Measurements from ENCODE around the gene RGS16.
"Not testable (repeated sequence)": the region's sequence is repeated elsewhere in the genome, so short reads cannot be mapped to it uniquely, and the experiment has no call there.

Gene RGS16, protein sequence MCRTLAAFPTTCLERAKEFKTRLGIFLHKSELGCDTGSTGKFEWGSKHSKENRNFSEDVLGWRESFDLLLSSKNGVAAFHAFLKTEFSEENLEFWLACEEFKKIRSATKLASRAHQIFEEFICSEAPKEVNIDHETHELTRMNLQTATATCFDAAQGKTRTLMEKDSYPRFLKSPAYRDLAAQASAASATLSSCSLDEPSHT

GRCh38 chr1:182604175-182605164, at the start of gene RGS16:
RGS16 (minus strand) TSS chr1:182604389; CDS start chr1:182604259, 130 bp downstream.
- peak; percentile 75 to 76 for DNase-seq (ENCODE audit: extremely low read depth in 1 of 2, low read depth in 1 of 2)

DNA sequence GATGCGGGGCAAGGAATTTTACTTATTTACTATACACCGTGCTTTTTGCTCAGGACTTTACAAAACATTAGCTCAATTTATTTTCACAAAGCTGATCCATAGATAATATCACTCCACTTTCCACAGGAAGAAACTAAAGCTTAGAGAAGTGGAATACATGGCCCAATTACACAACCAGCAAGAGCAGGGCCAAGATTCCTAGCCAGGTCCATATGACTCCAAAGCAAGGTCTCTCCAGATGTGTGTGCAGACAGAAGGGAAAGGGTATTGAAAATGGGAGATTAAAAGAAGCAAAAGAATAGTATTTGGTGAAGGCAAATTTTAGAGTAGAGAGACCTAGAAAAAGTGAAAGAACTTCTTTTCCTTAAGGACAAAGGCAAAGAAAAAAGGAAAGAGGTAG, 49.8 kb upstream of the RGS16 start:
- DNase-seq (ENCODE audit: extremely low read depth in 1 of 2, low read depth in 1 of 2): no peak

- DNase-seq (ENCODE audit: extremely low read depth in 1 of 2, low read depth in 1 of 2): no peak
These were observed 48.7 kb upstream of the RGS16 start for GRCh38 chr1:182652933-182653332.

DNA sequence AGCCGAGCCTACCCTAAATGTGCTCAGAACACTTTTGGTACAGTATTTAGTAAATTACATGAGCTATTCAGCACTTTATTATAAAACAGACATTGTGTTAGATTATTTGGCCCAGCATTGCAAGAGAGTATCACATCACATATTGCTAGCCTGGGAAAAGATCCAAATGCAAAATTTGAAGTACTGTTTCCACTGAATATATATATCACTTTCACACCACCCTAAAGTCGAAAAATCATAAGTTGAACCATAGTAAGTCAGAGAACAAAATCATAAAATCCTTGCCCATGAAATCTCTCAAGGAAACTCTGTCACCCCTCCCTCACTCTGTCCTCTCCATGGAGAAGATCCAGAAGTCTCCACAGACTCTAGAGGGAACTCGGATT, 47.1 kb upstream of the RGS16 start:
- no peak for DNase-seq (ENCODE audit: extremely low read depth in 1 of 2, low read depth in 1 of 2)

- DNase-seq (ENCODE audit: extremely low read depth in 1 of 2, low read depth in 1 of 2): no peak
These were observed 46.6 kb upstream of the RGS16 start for GRCh38 chr1:182650678-182651338.

DNA sequence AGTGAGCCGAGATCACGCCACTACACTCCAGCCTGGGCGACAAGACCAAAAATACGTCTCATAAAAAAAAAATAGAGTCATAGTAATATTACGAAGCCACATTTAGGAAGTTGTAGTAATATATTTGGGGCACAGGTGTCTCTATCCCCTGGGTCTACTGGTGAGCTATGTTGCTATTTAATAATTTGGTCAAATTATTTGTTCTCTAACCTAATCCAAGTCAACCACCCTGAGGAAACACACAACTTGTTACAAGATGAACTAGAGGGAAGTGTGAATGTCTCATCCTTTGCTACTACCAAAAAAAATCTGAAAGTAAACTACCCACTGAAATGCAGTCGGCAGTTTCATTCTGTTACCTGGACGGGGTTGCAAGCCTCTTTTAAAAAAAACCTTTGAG, 44.9 kb upstream of the RGS16 start:
- DNase-seq (ENCODE audit: extremely low read depth in 1 of 2, low read depth in 1 of 2): no peak

DNA sequence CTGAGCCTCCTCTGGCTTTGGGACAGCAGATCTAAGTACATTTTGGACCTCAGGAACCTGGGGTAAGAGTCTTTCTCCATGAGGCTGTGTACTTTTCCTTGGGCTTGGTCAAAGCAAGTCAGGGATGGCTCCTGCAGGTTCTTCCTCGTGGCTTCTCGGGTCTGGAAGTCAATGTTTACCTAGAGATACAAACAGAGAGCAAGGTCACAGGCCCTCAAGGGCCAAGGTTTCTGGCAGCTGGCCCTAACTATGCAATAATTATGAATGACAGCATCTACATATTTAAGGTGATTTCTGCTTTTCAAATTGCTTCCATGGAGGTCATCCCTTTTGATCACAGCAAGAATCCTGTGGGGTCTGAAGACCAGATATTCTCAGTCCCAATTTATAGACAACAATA, 42.5 kb upstream of the RGS16 start:
- no peak for DNase-seq (ENCODE audit: extremely low read depth in 1 of 2, low read depth in 1 of 2)

DNA sequence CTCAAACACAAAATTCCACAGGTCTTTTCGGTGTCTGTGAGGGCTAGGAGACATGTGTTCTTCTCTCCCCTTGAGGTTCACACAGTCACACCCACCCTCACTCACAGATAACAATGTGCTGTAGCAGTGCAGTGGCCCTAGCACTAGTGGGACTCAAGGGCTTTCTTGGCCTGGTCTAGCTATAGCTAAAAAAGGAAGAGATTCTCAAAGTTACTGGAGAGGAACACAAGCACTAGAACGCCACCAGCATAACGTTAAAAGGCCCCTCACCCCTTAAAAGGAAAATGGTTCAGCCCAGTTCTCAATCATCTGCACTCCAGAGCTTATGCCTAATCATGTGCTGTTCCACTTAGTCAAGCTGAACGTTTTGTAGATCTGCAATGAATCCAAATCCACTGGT, 40.7 kb upstream of the RGS16 start:
- DNase-seq (ENCODE audit: extremely low read depth in 1 of 2, low read depth in 1 of 2): no peak

DNA sequence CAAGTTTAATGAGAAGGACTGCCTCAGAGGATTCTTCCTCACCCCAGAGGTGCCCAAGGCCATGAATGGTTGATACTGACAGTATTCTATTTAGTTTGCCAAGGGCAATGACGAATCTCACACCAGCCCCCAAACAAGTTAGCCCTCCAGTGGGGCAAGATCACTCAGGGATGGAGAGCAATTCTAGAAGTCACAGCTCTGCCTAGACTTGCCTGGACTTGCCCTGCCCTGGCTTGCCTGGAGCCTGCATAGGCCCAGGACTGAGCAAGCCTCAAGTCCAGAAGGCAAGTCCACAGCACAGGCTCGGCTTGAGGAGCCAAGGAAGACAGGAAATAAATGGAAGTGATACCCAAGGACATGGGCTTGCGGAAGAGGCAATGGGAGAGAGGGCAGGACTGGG, 39.5 kb upstream of the RGS16 start:
- DNase-seq (ENCODE audit: extremely low read depth in 1 of 2, low read depth in 1 of 2): no peak

DNA sequence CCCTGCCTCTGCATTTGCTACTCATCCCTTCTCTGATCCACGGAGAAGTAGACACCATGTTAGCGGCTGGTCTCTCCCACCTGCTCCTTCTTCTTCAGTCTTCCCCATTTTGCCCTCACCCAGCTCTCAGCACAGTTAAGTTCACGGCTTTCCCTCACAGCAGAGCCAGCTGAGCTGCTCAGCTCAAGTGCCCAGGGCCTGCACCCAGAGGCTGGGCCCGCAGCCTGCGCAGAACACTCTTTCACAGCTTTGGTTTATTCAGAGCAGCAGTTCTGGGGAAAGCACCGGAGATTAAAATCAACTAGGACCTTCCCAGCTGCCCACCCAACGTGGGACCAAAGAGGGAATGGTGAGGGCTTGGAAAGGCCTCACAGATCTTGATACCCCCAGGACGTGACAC, 38.3 kb upstream of the RGS16 start:
- no peak for DNase-seq (ENCODE audit: extremely low read depth in 1 of 2, low read depth in 1 of 2)

DNA sequence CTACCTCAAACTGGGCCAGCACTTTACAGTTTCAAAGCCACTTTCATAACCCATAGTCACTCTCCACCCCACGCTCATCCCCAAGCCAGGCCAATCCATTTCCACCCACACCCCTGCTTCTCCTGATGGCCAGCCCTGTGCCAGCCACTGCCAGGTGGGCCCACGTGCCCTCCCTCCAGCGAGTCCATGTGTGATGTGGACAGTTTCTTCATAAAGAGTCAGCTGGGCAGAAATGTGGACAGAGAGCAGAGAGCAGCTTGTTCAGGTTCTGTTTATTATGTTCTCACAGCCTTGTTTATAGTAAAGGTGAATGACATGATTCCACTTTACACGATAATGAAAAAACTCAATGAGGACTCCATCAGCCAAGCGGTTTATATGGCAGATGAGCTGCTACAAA, 37.4 kb upstream of the RGS16 start:
- DNase-seq (ENCODE audit: extremely low read depth in 1 of 2, low read depth in 1 of 2): no peak

GRCh38 chr1:182639330-182639729, 35.1 kb upstream of the RGS16 start:
- no peak for DNase-seq (ENCODE audit: extremely low read depth in 1 of 2, low read depth in 1 of 2)

- DNase-seq (ENCODE audit: extremely low read depth in 1 of 2, low read depth in 1 of 2): no peak
These were observed 33.6 kb upstream of the RGS16 start for GRCh38 chr1:182637769-182638168.

- DNase-seq (ENCODE audit: extremely low read depth in 1 of 2, low read depth in 1 of 2): no peak
These were observed 31.7 kb upstream of the RGS16 start for GRCh38 chr1:182635871-182636270.

- no peak for DNase-seq (ENCODE audit: extremely low read depth in 1 of 2, low read depth in 1 of 2)
These were observed 30.3 kb upstream of the RGS16 start for GRCh38 chr1:182634306-182635072.

DNA sequence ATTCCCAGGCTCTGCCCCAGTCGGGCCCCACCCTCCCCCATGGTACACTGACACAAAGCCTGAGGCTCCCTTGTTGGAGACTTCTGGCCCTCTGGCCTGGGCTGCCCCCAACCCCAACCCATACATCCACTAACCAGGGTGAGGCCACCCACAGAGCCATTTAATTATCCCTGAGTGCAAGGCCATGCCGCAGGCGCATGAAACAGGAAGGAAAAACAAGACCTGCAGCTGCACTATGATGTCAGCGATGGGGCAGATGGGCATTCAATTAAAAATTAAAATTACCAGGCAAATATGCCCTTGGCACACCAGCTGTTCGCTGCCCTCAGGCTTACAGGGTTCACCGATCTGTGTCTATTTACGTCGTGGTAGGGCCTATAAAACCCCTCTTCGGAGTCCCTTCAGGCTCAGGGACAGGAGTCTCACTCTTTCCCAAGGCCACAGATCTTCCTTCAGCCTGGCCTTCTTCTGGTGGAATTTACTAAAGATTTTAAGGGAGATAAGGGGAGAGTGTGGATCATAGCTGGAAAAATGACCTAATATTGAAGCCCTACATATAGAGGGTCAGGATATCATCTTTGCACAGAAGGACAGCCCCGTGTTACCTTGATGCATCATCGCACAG, 29.6 kb upstream of the RGS16 start:
- DNase-seq (ENCODE audit: extremely low read depth in 1 of 2, low read depth in 1 of 2): no peak

- no peak for DNase-seq (ENCODE audit: extremely low read depth in 1 of 2, low read depth in 1 of 2)
These were observed 28.8 kb upstream of the RGS16 start for GRCh38 chr1:182633031-182633430.

GRCh38 chr1:182632441-182632857, 28.3 kb upstream of the RGS16 start:
- not testable (repeated sequence) for DNase-seq (ENCODE audit: extremely low read depth in 1 of 2, low read depth in 1 of 2)

DNA sequence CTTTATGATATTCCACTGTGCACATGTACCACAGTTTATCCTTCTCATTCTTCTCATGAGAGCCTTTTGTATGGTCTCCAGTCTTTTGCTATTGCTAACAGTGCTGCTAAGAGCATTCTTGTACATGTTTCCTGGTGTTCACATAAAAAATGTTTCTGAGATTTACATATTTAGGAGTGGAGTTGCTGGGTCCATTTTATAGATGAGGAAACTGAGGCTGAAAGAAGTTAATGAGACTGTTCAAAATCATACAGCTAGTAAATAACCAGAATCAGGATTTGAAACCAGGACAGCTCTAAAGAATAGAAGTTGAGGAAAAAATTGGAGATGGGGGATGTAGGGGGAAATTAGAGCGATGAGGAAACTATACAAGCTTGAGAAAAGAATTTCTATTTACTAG, 27.8 kb upstream of the RGS16 start:
- no peak for DNase-seq (ENCODE audit: extremely low read depth in 1 of 2, low read depth in 1 of 2)

DNA sequence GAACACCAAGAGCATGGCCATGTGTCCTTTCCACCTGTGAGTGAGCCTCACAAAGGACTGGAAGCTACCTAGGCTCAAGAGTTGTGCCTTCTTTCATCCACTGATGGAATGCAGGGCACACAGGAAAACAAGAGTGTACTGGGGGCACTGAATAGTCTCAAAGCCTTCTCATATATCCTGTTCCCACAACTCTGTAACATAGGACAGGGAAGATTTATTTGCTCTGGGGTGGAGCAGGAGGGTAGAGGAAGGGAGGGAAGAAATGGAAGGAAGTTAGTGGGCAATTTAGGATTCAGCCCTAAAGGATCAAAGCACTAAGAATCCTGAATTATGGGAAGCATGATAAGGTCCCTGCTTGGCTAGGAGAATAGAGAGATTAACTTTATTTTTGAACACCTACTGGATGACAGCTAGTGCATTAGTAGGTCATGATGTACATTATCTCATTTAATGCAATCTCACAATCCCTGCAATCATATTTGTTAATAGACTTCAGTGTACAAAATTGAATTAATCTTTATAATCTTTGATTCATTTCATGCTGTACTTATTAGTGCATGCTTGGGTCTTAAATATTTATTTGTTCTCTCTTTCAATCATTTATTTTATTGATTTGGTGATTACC, 27.0 kb upstream of the RGS16 start:
- no peak for DNase-seq (ENCODE audit: extremely low read depth in 1 of 2, low read depth in 1 of 2)
